Kidney tubule cell (primary cell): ENCODE measurements around the gene SERTAD2.

Source experiments
- DNase-seq: peaks from one replicate; pipeline ENCODE4 v3.0.0-alpha.2; 2018; ENCODE audit warnings: low spot score

The SERTAD2 gene

GRCh38 chr2:64653109-64654062 lies at the start of gene SERTAD2:
TSS of gene SERTAD2 (minus strand) at chr2:64653913. CDS start at chr2:64636871, 17,042 bp downstream.
- peak; percentile 91 for DNase-seq

- DNase-seq, result peak; percentile 64
These were observed 46.6 kb upstream of the SERTAD2 start for GRCh38 chr2:64700133-64700809.

GRCh38 chr2:64699712-64700111 lies 46.0 kb upstream of the SERTAD2 start:
- DNase-seq, result no peak

- DNase-seq, result peak; percentile 95
These were observed 45.1 kb upstream of the SERTAD2 start for GRCh38 chr2:64698668-64699444.

- DNase-seq, result no peak
These were observed 44.5 kb upstream of the SERTAD2 start for GRCh38 chr2:64698177-64698643.

GRCh38 chr2:64697297-64698176 lies 43.8 kb upstream of the SERTAD2 start:
- DNase-seq, result peak; percentile 34

GRCh38 chr2:64696636-64697035 lies 42.9 kb upstream of the SERTAD2 start:
- peak; percentile 50 for DNase-seq

- DNase-seq, result peak; percentile 75
These were observed 42.1 kb upstream of the SERTAD2 start for GRCh38 chr2:64695721-64696261.

- DNase-seq, result peak; percentile 38
These were observed 38.7 kb upstream of the SERTAD2 start for GRCh38 chr2:64692401-64692800.

- DNase-seq, result no peak
These were observed 35.2 kb upstream of the SERTAD2 start for GRCh38 chr2:64688909-64689308.

- DNase-seq, result peak; percentile 77
These were observed 32.7 kb upstream of the SERTAD2 start for GRCh38 chr2:64686283-64686956.

GRCh38 chr2:64685430-64685829 lies 31.7 kb upstream of the SERTAD2 start:
- no peak for DNase-seq

- DNase-seq, result no peak
These were observed 30.2 kb upstream of the SERTAD2 start for GRCh38 chr2:64683771-64684510.

GRCh38 chr2:64681479-64681967 lies 27.8 kb upstream of the SERTAD2 start:
- DNase-seq, result no peak

GRCh38 chr2:64679673-64680425 lies 26.1 kb upstream of the SERTAD2 start:
- no peak for DNase-seq

GRCh38 chr2:64678771-64679590 lies 25.3 kb upstream of the SERTAD2 start:
- DNase-seq, result no peak

- DNase-seq, result no peak
These were observed 23.8 kb upstream of the SERTAD2 start for GRCh38 chr2:64677530-64677929.

- peak; percentile 85 for DNase-seq
These were observed 22.1 kb upstream of the SERTAD2 start for GRCh38 chr2:64675860-64676259.
